GM18526 (cell line): ENCODE measurements around the gene ZSCAN4.

Experiments used
- POLR2A ChIP-seq: IDR thresholded peaks from 3 replicates; pipeline ENCODE4 v1.6.1; 2011; ENCODE audit not compliant: insufficient read length; ENCODE audit errors: extremely low read depth

Gene ZSCAN4

GRCh38 chr19:57664269-57665127, 4.2 kb upstream of the ZSCAN4 start:
- no peak for TF ChIP-seq POLR2A

GRCh38 chr19:57665261-57665806, 3.4 kb upstream of the ZSCAN4 start:
- no peak for TF ChIP-seq POLR2A

GRCh38 chr19:57667228-57667627, 1.5 kb upstream of the ZSCAN4 start:
- TF ChIP-seq POLR2A, result no peak

- no peak for TF ChIP-seq POLR2A
These were observed 2.6 kb downstream of the ZSCAN4 start for GRCh38 chr19:57671124-57671895.

- TF ChIP-seq POLR2A, result no peak
These were observed 3.7 kb downstream of the ZSCAN4 start for GRCh38 chr19:57672466-57672865.

- no peak for TF ChIP-seq POLR2A
These were observed 7.1 kb downstream of the ZSCAN4 start for GRCh38 chr19:57675881-57676280.

GRCh38 chr19:57682226-57682766, 13.6 kb downstream of the ZSCAN4 start:
- TF ChIP-seq POLR2A, result no peak

GRCh38 chr19:57686727-57687126, 18.0 kb downstream of the ZSCAN4 start:
- TF ChIP-seq POLR2A, result no peak

GRCh38 chr19:57687363-57688010, 18.8 kb downstream of the ZSCAN4 start:
- no peak for TF ChIP-seq POLR2A

GRCh38 chr19:57688011-57688763, 19.5 kb downstream of the ZSCAN4 start:
- TF ChIP-seq POLR2A, result no peak

- TF ChIP-seq POLR2A, result no peak
These were observed 21.0 kb downstream of the ZSCAN4 start for GRCh38 chr19:57689750-57690149.

- TF ChIP-seq POLR2A, result no peak
These were observed 32.9 kb downstream of the ZSCAN4 start for GRCh38 chr19:57701625-57702024.

- TF ChIP-seq POLR2A, result no peak
These were observed 37.6 kb downstream of the ZSCAN4 start for GRCh38 chr19:57706346-57706745.

- TF ChIP-seq POLR2A, result no peak
These were observed 40.1 kb downstream of the ZSCAN4 start, which contains the start of gene ZNF154 for GRCh38 chr19:57708641-57709361. Gene ZNF154, minus strand, starts transcription at chr19:57709204. Its CDS starts 233 bp downstream, at chr19:57708971.
